ENCODE results near the gene FOXP1. TPM values are rescaled to one million over a fixed set of nuclear protein-coding genes. Genes with fewer than 3 reads are reported as not detected.

Gene FOXP1
- total RNA-seq, 2 experiments from 2014 or later = 493 to 508 TPM

DNA sequence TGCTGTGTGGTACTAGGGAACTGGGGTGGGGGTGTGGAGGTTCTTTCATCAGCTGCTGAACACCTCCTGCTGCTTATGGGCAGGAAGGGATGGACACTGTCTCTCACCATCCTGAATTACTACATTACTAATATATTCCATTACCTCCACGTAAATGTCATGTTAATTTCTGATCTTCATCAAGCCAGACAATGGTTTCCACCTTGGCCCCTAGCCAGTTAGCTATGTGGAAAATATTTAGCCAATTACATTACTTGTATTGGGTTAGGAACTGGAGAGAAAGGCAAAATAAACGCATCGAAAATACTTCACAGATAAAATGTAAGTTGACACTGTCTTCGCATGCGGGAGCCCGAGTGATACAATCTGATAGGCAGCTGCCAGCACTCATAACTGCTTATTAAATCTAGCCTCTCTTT lies 95.1 kb downstream of the FOXP1 start:
- ATAC-seq (ENCODE audit: poor library complexity) (no peak), DNase-seq (peak in 1 of 14 experiments; percentile 33)
- ChIA-PET POLR2A (interaction anchor here (0.7 to 2.9 kb wide), 8 partner anchors 8 to 432 kb away, joined by 3 to 20 read pairs (median 4); no protein-coding TSS in a partner anchor), CTCF (interaction anchor here (1.0 to 2.6 kb wide), 7 partner anchors 20 to 116 kb away, joined by 3 to 10 read pairs (median 3); no protein-coding TSS in a partner anchor)
- peaks cover 0 to 3% of the 10 kb centered on the region in 2 experiments for H3K9me3 ChIP-seq (ENCODE audit: control insufficient read depth in 1 of 2, insufficient read depth in 1 of 2, low read length in 2 of 2)
- H3K27me3 Mint-ChIP-seq = no peaks in the 10 kb centered on the region
- H3K4me3 ChIP-seq (ENCODE audit: low read length) = no peak overlapping the region
- H3K36me3 ChIP-seq (ENCODE audit: insufficient read depth, low read length) = no peaks in the 10 kb centered on the region
- intact Hi-C loops (cut with DNase I, micrococcal nuclease) = loop anchor here (2.0 to 5.0 kb wide), 3 partner anchors 34 to 94 kb away; partner anchors contain the start of gene FOXP1 (in 1 of the 2)
- H3K4me1 ChIP-seq (ENCODE audit: insufficient read depth, low read length) = peaks cover 64% of the 10 kb centered on the region
- peaks cover 94% of the 10 kb centered on the region for H3K4me1 Mint-ChIP-seq (ENCODE audit: low read depth)
- H3K9me3 Mint-ChIP-seq = peaks cover 3% of the 10 kb centered on the region
- peaks cover 60% of the 10 kb centered on the region for H3K36me3 Mint-ChIP-seq (ENCODE audit: low read depth)
- no peaks in the 10 kb centered on the region for H3K27me3 ChIP-seq (ENCODE audit: control insufficient read depth in 1 of 2, insufficient read depth in 2 of 2, low read length in 2 of 2)
- peak overlapping the region; percentile 95 for H3K27ac Mint-ChIP-seq
- TF ChIP-seq, protein P1, sequence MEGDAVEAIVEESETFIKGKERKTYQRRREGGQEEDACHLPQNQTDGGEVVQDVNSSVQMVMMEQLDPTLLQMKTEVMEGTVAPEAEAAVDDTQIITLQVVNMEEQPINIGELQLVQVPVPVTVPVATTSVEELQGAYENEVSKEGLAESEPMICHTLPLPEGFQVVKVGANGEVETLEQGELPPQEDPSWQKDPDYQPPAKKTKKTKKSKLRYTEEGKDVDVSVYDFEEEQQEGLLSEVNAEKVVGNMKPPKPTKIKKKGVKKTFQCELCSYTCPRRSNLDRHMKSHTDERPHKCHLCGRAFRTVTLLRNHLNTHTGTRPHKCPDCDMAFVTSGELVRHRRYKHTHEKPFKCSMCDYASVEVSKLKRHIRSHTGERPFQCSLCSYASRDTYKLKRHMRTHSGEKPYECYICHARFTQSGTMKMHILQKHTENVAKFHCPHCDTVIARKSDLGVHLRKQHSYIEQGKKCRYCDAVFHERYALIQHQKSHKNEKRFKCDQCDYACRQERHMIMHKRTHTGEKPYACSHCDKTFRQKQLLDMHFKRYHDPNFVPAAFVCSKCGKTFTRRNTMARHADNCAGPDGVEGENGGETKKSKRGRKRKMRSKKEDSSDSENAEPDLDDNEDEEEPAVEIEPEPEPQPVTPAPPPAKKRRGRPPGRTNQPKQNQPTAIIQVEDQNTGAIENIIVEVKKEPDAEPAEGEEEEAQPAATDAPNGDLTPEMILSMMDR (IDR thresholded peaks at IDR 0.05) = no peak
- H3K27ac ChIP-seq (ENCODE audit: low read depth in 1 of 2, low read length in 2 of 2) = peak overlapping the region; percentile 78 to 88
- peak overlapping the region; percentile 59 for H3K4me3 Mint-ChIP-seq

DNA sequence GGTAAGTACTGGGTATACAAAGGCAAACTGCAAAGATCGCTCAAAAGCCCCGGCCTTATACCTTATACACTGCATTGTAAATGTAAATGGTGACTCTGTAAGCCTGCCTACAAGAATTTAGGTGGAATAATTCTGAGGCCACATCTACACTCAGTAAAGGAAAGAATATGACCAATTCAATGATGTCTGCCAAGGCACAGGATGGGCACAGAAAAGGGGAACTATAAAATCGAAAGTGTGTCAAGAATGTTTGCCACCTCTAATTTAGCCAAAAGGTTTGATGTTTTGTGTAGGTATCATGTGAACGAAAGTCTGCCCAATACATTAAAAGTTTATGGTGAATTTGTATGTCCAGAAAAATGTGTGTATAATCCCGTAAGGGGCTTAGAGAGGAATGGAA lies 96.1 kb downstream of the FOXP1 start:
- peak overlapping the region; percentile 28 for H3K4me3 ChIP-seq (ENCODE audit: low read length)

DNA sequence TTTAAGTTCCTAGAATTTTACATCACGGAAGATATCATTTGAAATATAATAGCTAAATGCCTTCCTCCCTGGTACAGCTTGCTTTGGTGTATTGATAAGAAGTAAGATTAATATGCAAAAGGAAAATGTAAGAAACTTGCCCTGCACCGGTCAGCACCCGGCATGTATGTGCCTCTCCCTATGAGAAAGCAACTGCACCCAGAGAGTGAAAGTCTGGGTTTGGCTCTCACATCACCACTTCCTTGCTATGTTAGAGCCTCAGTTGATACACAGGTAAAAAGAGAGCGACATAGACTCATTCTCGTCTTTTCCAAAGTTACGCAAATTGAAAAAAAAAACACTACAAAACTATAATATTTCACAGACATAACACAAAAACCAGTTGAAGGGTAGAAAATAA lies 96.7 kb downstream of the FOXP1 start:
- peaks cover 54% of the 10 kb centered on the region for H3K36me3 Mint-ChIP-seq (ENCODE audit: low read depth)
- H3K4me1 Mint-ChIP-seq (ENCODE audit: low read depth) = peaks cover 96% of the 10 kb centered on the region
- ChIA-PET POLR2A (interaction anchor here (1.0 to 2.1 kb wide), 7 partner anchors 10 to 356 kb away, joined by 3 to 7 read pairs (median 4); no protein-coding TSS in a partner anchor), CTCF (interaction anchor here (1.1 to 2.3 kb wide), 3 partner anchors 10 to 31 kb away, joined by 4 to 6 read pairs (median 5); no protein-coding TSS in a partner anchor)
- Histone ChIP-seq H3K9me3 (ENCODE audit: control insufficient read depth in 1 of 2, insufficient read depth in 1 of 2, low read length in 2 of 2) (peaks cover 0 to 3% of the 10 kb centered on the region in 2 experiments), H3K27ac (ENCODE audit: low read depth in 1 of 2, low read length in 2 of 2) (peak overlapping the region; percentile 78 to 88), H3K4me3 (ENCODE audit: low read length) (peak overlapping the region; percentile 28), H3K36me3 (ENCODE audit: insufficient read depth, low read length) (no peaks in the 10 kb centered on the region), H3K4me1 (ENCODE audit: insufficient read depth, low read length) (peaks cover 68% of the 10 kb centered on the region), H3K27me3 (ENCODE audit: control insufficient read depth in 1 of 2, insufficient read depth in 2 of 2, low read length in 2 of 2) (no peaks in the 10 kb centered on the region)
- ATAC-seq (ENCODE audit: poor library complexity) = peak; percentile 58
- TF ChIP-seq, protein P1 (IDR thresholded peaks at IDR 0.05) = no peak
- peak overlapping the region; percentile 84 for H3K4me3 Mint-ChIP-seq
- peak in 11 of 14 experiments; percentile 24 to 66 (median 39) for DNase-seq
- intact Hi-C loops (cut with DNase I, micrococcal nuclease) = loop anchor here (1.0 to 5.0 kb wide), 3 partner anchors 9 to 95 kb away; partner anchors contain the start of gene FOXP1 (in 1 of the 2)
- peak overlapping the region; percentile 95 for H3K27ac Mint-ChIP-seq
- no peaks in the 10 kb centered on the region for H3K27me3 Mint-ChIP-seq
- H3K9me3 Mint-ChIP-seq = peaks cover 3% of the 10 kb centered on the region

More for the DNA sequence above, 96.1 kb downstream of the FOXP1 start:
- peak overlapping the region; percentile 84 for H3K4me3 Mint-ChIP-seq
- ATAC-seq (ENCODE audit: poor library complexity) (no peak), DNase-seq (peak in 2 of 14 experiments; percentile 43 to 65)
- peaks cover 0 to 3% of the 10 kb centered on the region in 2 experiments for H3K9me3 ChIP-seq (ENCODE audit: control insufficient read depth in 1 of 2, insufficient read depth in 1 of 2, low read length in 2 of 2)
- intact Hi-C loops (cut with DNase I, micrococcal nuclease) = loop anchor here (1.0 to 5.0 kb wide), 3 partner anchors 9 to 95 kb away; partner anchors contain the start of gene FOXP1 (in 1 of the 2)
- ChIA-PET CTCF (no interaction called here), POLR2A (interaction anchor here (1.0 to 2.9 kb wide), 5 partner anchors 21 to 431 kb away, joined by 3 to 20 read pairs (median 4); no protein-coding TSS in a partner anchor)
- H3K9me3 Mint-ChIP-seq = peaks cover 3% of the 10 kb centered on the region
- H3K27ac Mint-ChIP-seq = peak overlapping the region; percentile 95
- peaks cover 56% of the 10 kb centered on the region for H3K36me3 Mint-ChIP-seq (ENCODE audit: low read depth)
- no peaks in the 10 kb centered on the region for H3K36me3 ChIP-seq (ENCODE audit: insufficient read depth, low read length)
- H3K27me3 Mint-ChIP-seq = no peaks in the 10 kb centered on the region
- peaks cover 94% of the 10 kb centered on the region for H3K4me1 Mint-ChIP-seq (ENCODE audit: low read depth)
- H3K4me1 ChIP-seq (ENCODE audit: insufficient read depth, low read length) = peaks cover 72% of the 10 kb centered on the region
- TF ChIP-seq, protein P1 (IDR thresholded peaks at IDR 0.05) = no peak
- H3K27ac ChIP-seq (ENCODE audit: low read depth in 1 of 2, low read length in 2 of 2) = peak overlapping the region; percentile 78 to 88
- no peaks in the 10 kb centered on the region for H3K27me3 ChIP-seq (ENCODE audit: control insufficient read depth in 1 of 2, insufficient read depth in 2 of 2, low read length in 2 of 2)
